K562 (cell line): ENCODE measurements around the gene MCCC1. TPM values are rescaled to one million over a fixed set of nuclear protein-coding genes. Genes with fewer than 3 reads are reported as not detected.

Experiments
- C11orf30 ChIP-seq: fragments of 450-650 bp; IDR thresholded peaks from 2 replicates; pipeline ENCODE4 v1.6.1; 2016; ENCODE audit warnings: low read depth, mild to moderate bottlenecking
- FOSL1 ChIP-seq: fragments of 200-800 bp; sonication (Bioruptor generic); conservative IDR thresholded peaks from 2 replicates; pipeline ENCODE4 v1.6.1; 2016; ENCODE audit warnings: missing genetic modification characterization, missing compliant biosample characterization
- GATAD2B ChIP-seq: fragments of 450-650 bp; IDR thresholded peaks from 2 replicates; pipeline ENCODE4 v1.6.1; 2017; ENCODE audit warnings: mild to moderate bottlenecking, borderline replicate concordance
- HES1 ChIP-seq: fragments of 450-650 bp; IDR thresholded peaks from 2 replicates; pipeline ENCODE4 v1.6.1; 2016; ENCODE audit warnings: low read depth, mild to moderate bottlenecking, moderate library complexity
- MAZ ChIP-seq, 2 experiments: fragments of 450-650 bp in 1 of 2; sonication (generic) in 1 of 2; formaldehyde crosslinking; IDR thresholded peaks in 1 of 2; conservative IDR thresholded peaks in 1 of 2; 2 replicates each; pipeline versions ENCODE4 v1.4.0 to v1.5.0; 2020; ENCODE audit warnings: mild to moderate bottlenecking in 1 of 2, missing genetic modification reagents in 1 of 2
- MCM3 ChIP-seq: fragments of 450-650 bp; IDR thresholded peaks from 2 replicates; pipeline ENCODE4 v1.6.1; 2016
- NR0B1 ChIP-seq: fragments of 450-650 bp; IDR thresholded peaks from one replicate; pipeline ENCODE4 v1.6.1; 2018; ENCODE audit warnings: mild to moderate bottlenecking, moderate library complexity; ENCODE audit not compliant: partially characterized antibody
- NR3C1 ChIP-seq: sonication (generic); formaldehyde crosslinking; IDR thresholded peaks from 2 replicates; pipeline ENCODE4 v1.8.1; 2022; ENCODE audit warnings: missing genetic modification reagents
- RB1 ChIP-seq: fragments of 450-650 bp; IDR thresholded peaks from 2 replicates; pipeline ENCODE4 v1.6.1; 2017; ENCODE audit warnings: low read depth, mild to moderate bottlenecking
- THAP12 ChIP-seq: fragments of 250-450 bp; sonication (Bioruptor Pico); IDR thresholded peaks from 2 replicates; pipeline ENCODE4 v1.9.0; 2021; ENCODE audit warnings: mild to moderate bottlenecking, inconsistent platforms
- ZBTB11 ChIP-seq, 3 experiments: fragments of 200-800 bp in 1 of 3; fragments of 250-450 bp in 1 of 3; fragments of 450-650 bp in 1 of 3; sonication (Bioruptor Pico) in 1 of 3; sonication (Bioruptor generic) in 1 of 3; formaldehyde crosslinking in 1 of 3; IDR thresholded peaks; 2 replicates each; pipeline versions ENCODE4 v1.6.1 to v1.8.0; 2016 to 2022; ENCODE audit warnings: mild to moderate bottlenecking in 2 of 3, missing genetic modification characterization in 2 of 3, missing compliant biosample characterization in 1 of 3, moderate library complexity in 1 of 3
- ZNF121 ChIP-seq: sonication (generic); formaldehyde crosslinking; conservative IDR thresholded peaks from 2 replicates; pipeline ENCODE4 v1.8.0; 2022; ENCODE audit warnings: missing genetic modification reagents
- ZNF134 ChIP-seq: fragments of 250-450 bp; sonication (Bioruptor Pico); conservative IDR thresholded peaks from 2 replicates; pipeline ENCODE4 v1.4.0; 2020
- ZNF175 ChIP-seq: fragments of 200-800 bp; sonication (Bioruptor generic); IDR thresholded peaks from 2 replicates; pipeline ENCODE4 v1.6.1; 2016; ENCODE audit warnings: low read depth, mild to moderate bottlenecking, missing genetic modification characterization, missing compliant biosample characterization
- ZNF217 ChIP-seq: sonication (generic); formaldehyde crosslinking; IDR thresholded peaks from 2 replicates; pipeline ENCODE4 v1.8.0; 2022; ENCODE audit warnings: mild to moderate bottlenecking, missing genetic modification reagents
- polyA plus RNA-seq, 8 experiments: library from polyadenylated mRNA; depleted of rRNA in 4 of 8; stranded (reverse) in 5 of 8; unstranded in 3 of 8; fragments of >200 nt; fragmentation: Nextera tagmentation in 2 of 8; fragmentation: Illumina TruSeq in 1 of 8; extraction: Ambion mirVana in 2 of 8; extraction: Trizol in 1 of 8; gene quantifications; 2 replicates each; pipeline versions ENCODE4 v1.2.1 to v1.2.3, GENCODE V29; 2011 to 2014; ENCODE audit warnings: inconsistent platforms in 1 of 8, missing spikeins in 1 of 8
- total RNA-seq, 7 experiments: library from RNA; depleted of rRNA in 6 of 7; stranded (reverse); fragments of >200 nt in 6 of 7; fragmentation: Illumina TruSeq in 2 of 7; extraction: Trizol in 2 of 7; gene quantifications; 2 replicates each; pipeline versions ENCODE4 v1.2.1 to v1.2.3, GENCODE V29; 2011 to 2021; ENCODE audit warnings: low replicate concordance in 1 of 7

Gene MCCC1
- total and polyA plus RNA-seq, 9 of the 15 experiments (the other 6 are each of a cell fraction or from before 2014, with no cell fraction given), result 13.7 to 26.9 (median 23.0) TPM

- TF ChIP-seq NR0B1 (no peak), THAP12 (CRISPR knock-in tag) (peak; percentile 87), ZBTB11 (CRISPR knock-in tag; IDR thresholded peaks at IDR 0.05) (peak in 1 of 3 experiments; percentile 62; a peak in 2 of 6 replicates), HES1 (no peak), FOSL1 (tag) (0 out of 2 replicates have a peak, but pooled peaks have one; percentile 35), RB1 (peak; percentile 80), ZNF121 (no peak), ZNF134 (CRISPR knock-in tag) (no peak), ZNF217 (CRISPR knock-in tag) (no peak), MAZ (CRISPR knock-in tag; conservative IDR thresholded peaks at IDR 0.05 in 1 of 2, IDR thresholded peaks at IDR 0.05 in 1 of 2) (peak in 1 of 2 experiments; percentile 49; a peak in 2 of 4 replicates), GATAD2B (peak; percentile 67; the same call in 1 of the 2 replicates), ZNF175 (CRISPR knock-in tag) (no peak), C11orf30 (no peak), NR3C1 (CRISPR knock-in tag) (0 out of 2 replicates have a peak, but pooled peaks have one; percentile 38), MCM3 (no peak)
Measured at GRCh38 chr3:182980204-182981037, 118.9 kb downstream of the MCCC1 start, which contains the start of gene DCUN1D1 (continued).
